HepG2 (cell line): ENCODE data around the gene FAM229A. TPM values are rescaled to one million over a fixed set of nuclear protein-coding genes. Genes with fewer than 3 reads are reported as not detected.

Source experiments
- CENPT ChIP-seq: sonication (generic); formaldehyde crosslinking; IDR thresholded peaks from 2 replicates; pipeline ENCODE4 v1.8.0; 2022; ENCODE audit warnings: low read depth, mild to moderate bottlenecking, moderate library complexity, missing genetic modification reagents
- CTCF ChIP-seq: sonication (generic); formaldehyde crosslinking; IDR thresholded peaks from 2 replicates; pipeline ENCODE4 v1.5.0; 2020; ENCODE audit warnings: mild to moderate bottlenecking, missing genetic modification reagents, moderate library complexity
- DBP ChIP-seq: sonication (generic); formaldehyde crosslinking; IDR thresholded peaks from 2 replicates; pipeline ENCODE4 v1.4.0; 2020; ENCODE audit warnings: missing genetic modification reagents; ENCODE audit errors: not compliant biosample characterization
- DR1 ChIP-seq: sonication (generic); formaldehyde crosslinking; IDR thresholded peaks from 2 replicates; pipeline ENCODE4 v1.8.0; 2021; ENCODE audit warnings: mild to moderate bottlenecking, missing genetic modification reagents, inconsistent platforms
- FOXO4 ChIP-seq: sonication (generic); formaldehyde crosslinking; conservative IDR thresholded peaks from 2 replicates; pipeline ENCODE4 v1.8.1; 2023; ENCODE audit warnings: missing genetic modification reagents
- KLF13 ChIP-seq: sonication (generic); formaldehyde crosslinking; IDR thresholded peaks from 2 replicates; pipeline ENCODE4 v1.4.0; 2020; ENCODE audit warnings: mild to moderate bottlenecking, missing genetic modification reagents
- MXD1 ChIP-seq: sonication (generic); formaldehyde crosslinking; IDR thresholded peaks from 2 replicates; pipeline ENCODE4 v1.4.0; 2020; ENCODE audit warnings: mild to moderate bottlenecking, missing genetic modification reagents
- POLR2A ChIP-seq, 2 experiments: IDR thresholded peaks; 2 replicates each; pipeline ENCODE4 v1.6.1; 2011; ENCODE audit warnings: low read depth in 2 of 2, low read length in 2 of 2, mild to moderate bottlenecking in 1 of 2, moderate library complexity in 1 of 2; ENCODE audit not compliant: insufficient read depth in 1 of 2
- YY1 ChIP-seq: IDR thresholded peaks from 2 replicates; pipeline ENCODE4 v1.6.1; 2011; ENCODE audit warnings: low read length, low read depth, moderate library complexity, mild to moderate bottlenecking; ENCODE audit not compliant: insufficient read depth, insufficient replicate concordance
- ZFYVE20 ChIP-seq: sonication (generic); formaldehyde crosslinking; IDR thresholded peaks from 2 replicates; pipeline ENCODE4 v1.8.0; 2023; ENCODE audit warnings: low read depth, mild to moderate bottlenecking, moderate library complexity, missing genetic modification reagents, borderline replicate concordance
- ZNF317 ChIP-seq: sonication (generic); formaldehyde crosslinking; IDR thresholded peaks from 2 replicates; pipeline ENCODE4 v1.5.0; 2020; ENCODE audit warnings: mild to moderate bottlenecking, missing genetic modification reagents
- ZNF605 ChIP-seq: sonication (generic); formaldehyde crosslinking; IDR thresholded peaks from 2 replicates; pipeline ENCODE4 v1.8.0; 2022; ENCODE audit warnings: mild to moderate bottlenecking, missing genetic modification reagents
- polyA plus RNA-seq, 8 experiments: library from polyadenylated mRNA; depleted of rRNA in 3 of 8; stranded (reverse) in 7 of 8; unstranded in 1 of 8; fragments of >200 nt; fragmentation: Illumina TruSeq in 4 of 8; extraction: Trizol in 4 of 8; gene quantifications; 2 replicates each; pipeline versions ENCODE4 v1.2.1 to v1.2.3, GENCODE V29; 2011 to 2016; ENCODE audit warnings: low read depth in 4 of 8, missing spikeins in 1 of 8, mixed read lengths in 1 of 8; ENCODE audit not compliant: insufficient read depth in 1 of 8
- total RNA-seq, 5 experiments: library from RNA; depleted of rRNA; stranded (reverse); fragments of >200 nt; fragmentation: Illumina TruSeq; extraction: Trizol; gene quantifications; 2 replicates each; pipeline ENCODE4 v1.2.3, GENCODE V29; 2016; ENCODE audit warnings: low read depth in 1 of 5
- TF ChIP-seq, protein P1 (sequence below): IDR thresholded peaks from 2 replicates; pipeline ENCODE4 v1.6.1; 2016
- TF ChIP-seq, protein P2 (sequence below): sonication (generic); formaldehyde crosslinking; IDR thresholded peaks from 2 replicates; pipeline ENCODE4 v1.4.0; 2020; ENCODE audit warnings: missing genetic modification reagents
- TF ChIP-seq, protein P3 (sequence below): sonication (generic); formaldehyde crosslinking; conservative IDR thresholded peaks from 2 replicates; pipeline ENCODE4 v1.8.0; 2022; ENCODE audit warnings: mild to moderate bottlenecking, moderate library complexity, missing genetic modification reagents

FAM229A gene
- total and polyA plus RNA-seq, 2 of the 13 experiments (the other 11 are each of a cell fraction or from before 2014, with no cell fraction given), result 3.2 to 17.6 TPM

DNA sequence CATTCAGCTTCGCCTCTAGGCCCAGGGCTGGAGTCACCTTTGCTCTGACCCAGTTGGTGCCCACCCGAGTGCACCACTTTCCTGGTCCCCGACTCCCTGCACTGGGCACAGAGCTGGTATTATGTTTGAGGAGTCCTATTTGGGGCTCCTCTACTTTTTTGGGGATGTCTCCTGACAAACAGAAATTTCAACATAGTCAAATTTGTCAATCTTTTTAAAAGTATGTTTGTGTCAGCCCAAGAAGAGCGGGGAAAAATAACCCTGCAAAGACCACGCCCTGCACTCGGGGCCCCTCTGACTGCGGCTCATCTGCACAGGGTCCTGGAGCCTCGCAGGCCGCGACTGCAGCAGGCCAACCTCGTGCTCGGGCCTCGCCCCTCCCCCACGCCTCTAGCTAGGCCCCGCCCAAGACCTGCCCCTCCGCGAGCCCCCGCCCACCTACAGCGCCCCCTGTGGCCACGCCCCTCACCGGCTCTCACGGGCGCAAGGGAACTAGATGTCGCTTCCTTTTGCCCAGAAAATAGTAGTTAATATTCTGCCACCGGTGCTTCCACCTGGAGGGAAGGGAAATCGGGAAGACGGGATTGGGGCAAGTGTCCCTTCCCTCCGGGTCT is 11.4 kb downstream of the FAM229A start (continued):
- TF ChIP-seq, protein P1, sequence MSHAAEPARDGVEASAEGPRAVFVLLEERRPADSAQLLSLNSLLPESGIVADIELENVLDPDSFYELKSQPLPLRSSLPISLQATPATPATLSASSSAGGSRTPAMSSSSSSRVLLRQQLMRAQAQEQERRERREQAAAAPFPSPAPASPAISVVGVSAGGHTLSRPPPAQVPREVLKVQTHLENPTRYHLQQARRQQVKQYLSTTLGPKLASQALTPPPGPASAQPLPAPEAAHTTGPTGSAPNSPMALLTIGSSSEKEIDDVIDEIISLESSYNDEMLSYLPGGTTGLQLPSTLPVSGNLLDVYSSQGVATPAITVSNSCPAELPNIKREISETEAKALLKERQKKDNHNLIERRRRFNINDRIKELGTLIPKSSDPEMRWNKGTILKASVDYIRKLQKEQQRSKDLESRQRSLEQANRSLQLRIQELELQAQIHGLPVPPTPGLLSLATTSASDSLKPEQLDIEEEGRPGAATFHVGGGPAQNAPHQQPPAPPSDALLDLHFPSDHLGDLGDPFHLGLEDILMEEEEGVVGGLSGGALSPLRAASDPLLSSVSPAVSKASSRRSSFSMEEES (CRISPR knock-in tag), result peak; percentile 75
- TF ChIP-seq ZNF317 (CRISPR knock-in tag) (no peak; the same call in 1 of the 2 replicates), DBP (CRISPR knock-in tag) (no peak), CENPT (CRISPR knock-in tag) (0 out of 2 replicates have a peak, but pooled peaks have one; percentile 41), FOXO4 (CRISPR knock-in tag) (no peak), CTCF (CRISPR knock-in tag) (peak; percentile 69), KLF13 (CRISPR knock-in tag) (no peak), YY1 (no peak), ZNF605 (CRISPR knock-in tag) (peak; percentile 88), ZFYVE20 (CRISPR knock-in tag) (no peak), POLR2A (IDR thresholded peaks at IDR 0.05; ENCODE audit: insufficient read depth in 1 of 2, low read depth in 2 of 2, low read length in 2 of 2) (no peak; a peak in 1 of 4 replicates), MXD1 (CRISPR knock-in tag) (peak; percentile 24; the same call in 1 of the 2 replicates), DR1 (CRISPR knock-in tag) (no peak)
- TF ChIP-seq, protein P2, sequence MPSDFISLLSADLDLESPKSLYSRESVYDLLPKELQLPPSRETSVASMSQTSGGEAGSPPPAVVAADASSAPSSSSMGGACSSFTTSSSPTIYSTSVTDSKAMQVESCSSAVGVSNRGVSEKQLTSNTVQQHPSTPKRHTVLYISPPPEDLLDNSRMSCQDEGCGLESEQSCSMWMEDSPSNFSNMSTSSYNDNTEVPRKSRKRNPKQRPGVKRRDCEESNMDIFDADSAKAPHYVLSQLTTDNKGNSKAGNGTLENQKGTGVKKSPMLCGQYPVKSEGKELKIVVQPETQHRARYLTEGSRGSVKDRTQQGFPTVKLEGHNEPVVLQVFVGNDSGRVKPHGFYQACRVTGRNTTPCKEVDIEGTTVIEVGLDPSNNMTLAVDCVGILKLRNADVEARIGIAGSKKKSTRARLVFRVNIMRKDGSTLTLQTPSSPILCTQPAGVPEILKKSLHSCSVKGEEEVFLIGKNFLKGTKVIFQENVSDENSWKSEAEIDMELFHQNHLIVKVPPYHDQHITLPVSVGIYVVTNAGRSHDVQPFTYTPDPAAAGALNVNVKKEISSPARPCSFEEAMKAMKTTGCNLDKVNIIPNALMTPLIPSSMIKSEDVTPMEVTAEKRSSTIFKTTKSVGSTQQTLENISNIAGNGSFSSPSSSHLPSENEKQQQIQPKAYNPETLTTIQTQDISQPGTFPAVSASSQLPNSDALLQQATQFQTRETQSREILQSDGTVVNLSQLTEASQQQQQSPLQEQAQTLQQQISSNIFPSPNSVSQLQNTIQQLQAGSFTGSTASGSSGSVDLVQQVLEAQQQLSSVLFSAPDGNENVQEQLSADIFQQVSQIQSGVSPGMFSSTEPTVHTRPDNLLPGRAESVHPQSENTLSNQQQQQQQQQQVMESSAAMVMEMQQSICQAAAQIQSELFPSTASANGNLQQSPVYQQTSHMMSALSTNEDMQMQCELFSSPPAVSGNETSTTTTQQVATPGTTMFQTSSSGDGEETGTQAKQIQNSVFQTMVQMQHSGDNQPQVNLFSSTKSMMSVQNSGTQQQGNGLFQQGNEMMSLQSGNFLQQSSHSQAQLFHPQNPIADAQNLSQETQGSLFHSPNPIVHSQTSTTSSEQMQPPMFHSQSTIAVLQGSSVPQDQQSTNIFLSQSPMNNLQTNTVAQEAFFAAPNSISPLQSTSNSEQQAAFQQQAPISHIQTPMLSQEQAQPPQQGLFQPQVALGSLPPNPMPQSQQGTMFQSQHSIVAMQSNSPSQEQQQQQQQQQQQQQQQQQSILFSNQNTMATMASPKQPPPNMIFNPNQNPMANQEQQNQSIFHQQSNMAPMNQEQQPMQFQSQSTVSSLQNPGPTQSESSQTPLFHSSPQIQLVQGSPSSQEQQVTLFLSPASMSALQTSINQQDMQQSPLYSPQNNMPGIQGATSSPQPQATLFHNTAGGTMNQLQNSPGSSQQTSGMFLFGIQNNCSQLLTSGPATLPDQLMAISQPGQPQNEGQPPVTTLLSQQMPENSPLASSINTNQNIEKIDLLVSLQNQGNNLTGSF (CRISPR knock-in tag), result peak; percentile 83; the same call in 1 of the 2 replicates
- TF ChIP-seq, protein P3, sequence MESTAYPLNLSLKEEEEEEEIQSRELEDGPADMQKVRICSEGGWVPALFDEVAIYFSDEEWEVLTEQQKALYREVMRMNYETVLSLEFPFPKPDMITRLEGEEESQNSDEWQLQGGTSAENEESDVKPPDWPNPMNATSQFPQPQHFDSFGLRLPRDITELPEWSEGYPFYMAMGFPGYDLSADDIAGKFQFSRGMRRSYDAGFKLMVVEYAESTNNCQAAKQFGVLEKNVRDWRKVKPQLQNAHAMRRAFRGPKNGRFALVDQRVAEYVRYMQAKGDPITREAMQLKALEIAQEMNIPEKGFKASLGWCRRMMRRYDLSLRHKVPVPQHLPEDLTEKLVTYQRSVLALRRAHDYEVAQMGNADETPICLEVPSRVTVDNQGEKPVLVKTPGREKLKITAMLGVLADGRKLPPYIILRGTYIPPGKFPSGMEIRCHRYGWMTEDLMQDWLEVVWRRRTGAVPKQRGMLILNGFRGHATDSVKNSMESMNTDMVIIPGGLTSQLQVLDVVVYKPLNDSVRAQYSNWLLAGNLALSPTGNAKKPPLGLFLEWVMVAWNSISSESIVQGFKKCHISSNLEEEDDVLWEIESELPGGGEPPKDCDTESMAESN (CRISPR knock-in tag), result 0 out of 2 replicates have a peak, but pooled peaks have one; percentile 25
